CD4-positive, alpha-beta T cell treated with Interleukin-4 for 1 hour (primary cell): ENCODE measurements around the gene DHX35.
"Not testable (repeated sequence)": the region's sequence is repeated elsewhere in the genome, so short reads cannot be mapped to it uniquely, and the experiment has no call there.

Experiments used
- DNase-seq, 2 donors: peaks; one replicate each; pipeline ENCODE4 v3.0.0-alpha.2; 2020 to 2022

The DHX35 gene

DNA sequence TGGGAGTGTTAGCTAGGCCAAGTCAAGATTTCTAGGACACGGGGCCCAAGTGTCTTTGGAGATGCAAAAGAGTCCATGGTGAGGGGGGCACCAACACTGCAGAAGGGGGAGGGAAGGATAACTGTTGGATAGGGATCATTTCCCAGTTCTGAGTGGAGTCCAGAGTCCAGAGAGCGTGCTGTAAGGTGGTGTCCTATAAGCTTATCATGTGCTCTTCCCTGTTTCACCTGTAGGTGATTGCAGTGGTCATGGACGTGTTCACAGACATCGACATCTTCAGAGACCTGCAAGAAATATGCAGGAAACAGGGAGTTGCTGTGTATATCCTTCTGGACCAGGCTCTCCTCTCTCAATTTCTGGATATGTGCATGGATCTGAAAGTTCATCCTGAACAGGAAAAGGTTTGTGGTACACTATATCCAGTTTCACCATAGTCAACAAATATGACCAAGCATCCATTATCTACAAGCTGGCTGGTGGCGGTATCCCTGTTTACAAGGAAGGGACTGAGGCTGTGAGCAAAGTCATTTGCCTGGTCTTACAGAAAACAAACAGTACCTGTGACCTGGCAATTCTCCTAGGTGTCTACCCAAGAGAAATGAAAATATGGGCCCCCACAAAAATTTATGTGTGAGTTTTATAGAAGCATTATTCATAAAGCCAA is 20.3 kb upstream of the DHX35 start:
- DNase-seq, result no peak

GRCh38 chr20:38945012-38945411 is 17.1 kb upstream of the DHX35 start:
- DNase-seq, result no peak

GRCh38 chr20:38946836-38947235 is 15.3 kb upstream of the DHX35 start:
- DNase-seq, result no peak

DNA sequence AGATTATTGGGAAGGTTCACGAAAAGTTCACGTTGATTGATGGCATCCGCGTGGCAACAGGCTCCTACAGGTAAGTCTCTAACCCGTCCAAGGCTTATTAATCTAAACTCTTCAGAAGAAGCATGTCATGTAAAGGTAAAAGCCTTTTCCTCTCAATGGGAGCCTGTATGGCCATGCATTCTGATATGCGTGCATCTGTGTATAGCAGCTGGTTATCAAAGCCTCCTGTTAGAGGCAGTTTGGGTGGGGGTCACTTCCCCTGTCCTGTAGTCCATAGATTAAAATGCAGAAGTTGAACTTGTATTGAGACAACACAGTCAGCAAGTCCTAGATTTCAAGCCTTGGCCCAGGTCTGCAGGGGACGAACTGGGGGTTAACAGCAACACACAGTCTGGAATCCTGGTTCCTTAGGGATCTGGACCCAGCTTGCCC is 14.2 kb upstream of the DHX35 start:
- no peak for DNase-seq

- no peak for DNase-seq
These were observed 11.9 kb upstream of the DHX35 start for GRCh38 chr20:38950254-38950653.

- no peak for DNase-seq
These were observed 10.5 kb upstream of the DHX35 start for GRCh38 chr20:38951611-38952010.

DNA sequence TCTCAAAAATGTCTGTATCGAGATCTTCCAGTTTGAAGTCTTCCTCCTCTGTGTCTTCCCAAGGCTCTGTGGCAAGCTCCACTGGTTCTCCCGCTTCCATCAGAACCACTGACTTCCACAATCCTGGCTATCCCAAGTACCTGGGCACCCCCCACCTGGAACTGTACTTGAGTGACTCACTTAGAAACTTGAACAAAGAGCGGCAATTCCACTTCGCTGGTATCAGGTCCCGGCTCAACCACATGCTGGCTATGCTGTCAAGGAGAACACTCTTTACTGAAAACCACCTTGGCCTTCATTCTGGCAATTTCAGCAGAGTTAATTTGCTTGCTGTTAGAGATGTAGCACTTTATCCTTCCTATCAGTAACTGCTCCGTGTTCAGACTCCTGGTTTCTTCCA is 10.0 kb upstream of the DHX35 start:
- DNase-seq, result no peak

DNA sequence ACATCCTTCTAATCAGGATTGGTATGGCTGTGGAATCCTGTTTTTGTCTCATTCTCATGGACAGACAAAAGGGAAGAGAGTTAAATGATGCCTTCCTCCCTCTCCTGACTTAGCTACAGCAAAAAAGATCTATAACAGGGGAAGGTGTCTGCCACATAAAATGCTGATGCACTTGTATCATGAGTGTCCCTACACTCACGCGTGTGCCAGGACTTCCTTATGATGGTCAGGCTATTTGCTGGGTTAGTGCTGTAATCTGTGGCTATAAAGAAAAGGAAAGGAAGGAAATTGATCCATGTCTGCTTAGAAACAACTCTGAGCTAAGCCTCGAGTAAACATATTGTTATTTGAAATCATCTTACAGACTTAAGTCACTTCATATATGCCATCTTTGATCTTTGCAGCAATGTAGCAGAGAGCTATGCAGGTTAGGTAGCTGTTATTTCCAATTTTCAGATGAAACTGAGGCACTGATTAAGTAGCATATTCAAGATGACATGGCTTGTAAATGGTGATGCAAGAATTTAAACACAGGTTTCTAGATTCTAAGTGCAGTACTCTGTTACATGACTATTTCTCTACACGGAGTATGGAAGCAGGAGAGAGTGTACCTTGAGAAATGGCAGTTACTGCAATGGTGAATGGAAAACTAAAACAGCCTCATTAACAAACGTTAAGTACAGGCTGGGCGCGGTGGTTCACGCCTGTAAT is 8.4 kb upstream of the DHX35 start:
- DNase-seq, result no peak

DNA sequence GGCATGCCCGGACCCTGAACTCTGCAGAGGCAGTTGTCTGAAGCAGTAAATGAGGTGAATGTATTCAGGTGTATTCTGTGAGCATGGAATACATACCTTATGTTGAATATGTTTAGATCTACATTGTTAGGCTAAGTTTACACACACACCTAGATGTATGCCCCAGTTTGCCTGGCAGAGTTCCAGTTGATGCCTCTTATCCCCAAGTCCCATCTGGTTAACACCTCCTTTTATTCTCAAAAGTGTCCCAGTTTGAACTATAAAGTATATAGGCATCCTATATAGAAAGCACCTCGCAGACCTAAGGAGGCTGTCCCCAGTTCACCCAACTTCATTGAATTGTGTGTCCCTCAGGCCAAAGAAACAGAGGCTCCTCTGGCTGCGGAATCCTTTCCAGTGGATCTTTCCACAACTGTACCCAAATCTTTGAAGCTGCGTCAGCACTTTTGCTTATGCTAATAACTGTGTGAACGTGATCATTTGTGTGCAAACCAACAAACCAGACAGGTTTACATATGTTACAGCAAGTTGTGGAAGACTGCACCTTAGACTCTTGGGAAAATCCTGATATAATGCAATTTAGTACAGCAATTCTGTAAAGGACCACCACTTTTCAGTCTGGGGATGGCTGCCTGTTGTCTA is 4.8 kb upstream of the DHX35 start:
- DNase-seq, result no peak

GRCh38 chr20:38957915-38958485 is 4.1 kb upstream of the DHX35 start:
- no peak for DNase-seq

GRCh38 chr20:38960187-38960687 is 1.9 kb upstream of the DHX35 start:
- not testable (repeated sequence) for DNase-seq

- DNase-seq, result no peak
These were observed 557 bp upstream of the DHX35 start for GRCh38 chr20:38961530-38962043.

GRCh38 chr20:38962928-38963401 is 821 bp downstream of the DHX35 start:
- no peak for DNase-seq

- no peak for DNase-seq
These were observed 1.6 kb downstream of the DHX35 start for GRCh38 chr20:38963745-38964144.

DNA sequence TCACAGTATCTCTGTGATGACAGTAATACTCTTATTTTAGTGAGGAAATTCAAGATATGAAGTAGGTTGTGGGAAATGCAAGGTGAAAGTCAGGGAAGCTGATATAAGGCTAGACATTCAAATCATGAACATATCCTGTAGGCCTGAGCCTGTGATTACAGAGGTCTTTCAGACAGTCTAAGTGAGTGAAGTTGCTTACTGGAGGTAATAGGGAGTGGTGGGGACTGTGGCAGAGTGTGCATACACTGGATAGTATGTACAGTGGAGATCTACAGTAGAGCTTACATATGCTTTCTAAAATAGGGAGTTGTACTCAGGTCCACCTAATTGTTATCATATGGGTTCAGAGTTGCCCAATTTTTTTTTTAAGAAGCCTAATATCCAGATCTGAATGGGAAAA is 3.1 kb downstream of the DHX35 start:
- no peak for DNase-seq

DNA sequence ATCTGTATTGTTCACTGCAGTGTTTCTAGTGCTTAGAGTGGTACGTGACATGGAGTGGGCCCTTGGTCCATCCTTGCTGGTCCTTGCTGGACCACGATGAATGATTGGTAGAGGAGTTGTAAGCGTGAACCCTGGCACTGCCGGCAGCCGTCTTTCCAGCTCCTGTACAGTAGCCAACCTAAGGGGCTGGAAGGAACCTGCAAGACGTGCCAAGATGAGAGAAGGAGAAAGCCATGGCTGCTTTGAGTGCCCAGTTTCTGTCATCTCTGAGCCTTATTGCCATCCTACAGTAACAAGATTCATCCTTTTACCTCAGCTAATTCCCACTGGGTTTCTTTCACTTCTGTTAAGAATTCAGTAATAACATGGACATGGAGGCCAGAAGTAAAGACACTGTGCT is 5.9 kb downstream of the DHX35 start:
- no peak for DNase-seq

- no peak for DNase-seq
These were observed 7.6 kb downstream of the DHX35 start for GRCh38 chr20:38969708-38970107.

GRCh38 chr20:38970302-38970701 is 8.2 kb downstream of the DHX35 start:
- no peak for DNase-seq

GRCh38 chr20:38973107-38973506 is 11.0 kb downstream of the DHX35 start:
- no peak for DNase-seq

GRCh38 chr20:38973645-38974044 is 11.5 kb downstream of the DHX35 start:
- DNase-seq, result no peak

DNA sequence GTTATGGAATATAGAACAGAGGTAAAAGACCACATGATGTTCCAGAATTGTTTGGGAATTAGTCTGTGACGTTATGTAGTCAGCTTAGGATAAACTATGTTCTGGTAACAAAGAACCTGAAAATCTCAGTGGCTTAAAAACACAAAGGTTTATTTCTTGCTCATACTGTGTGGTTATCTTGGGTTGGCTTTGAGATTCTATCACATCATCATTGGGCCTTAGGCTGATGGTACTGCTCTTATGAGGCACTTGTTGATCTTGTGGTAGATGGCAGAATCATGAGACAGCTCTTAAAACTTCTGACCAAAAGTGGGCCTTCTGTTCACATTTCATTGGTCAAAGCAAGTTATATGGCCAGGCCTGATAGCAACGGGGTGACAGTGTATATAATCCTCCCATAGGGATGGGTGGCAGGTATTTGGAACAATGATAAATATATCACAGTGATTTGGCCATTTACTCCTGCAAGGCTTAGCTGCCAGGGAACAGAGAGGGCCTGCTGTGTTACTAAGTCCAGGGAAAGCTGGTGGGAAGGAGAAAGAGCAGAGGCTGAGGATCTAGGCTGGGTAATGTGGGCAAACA is 13.5 kb downstream of the DHX35 start:
- no peak for DNase-seq

GRCh38 chr20:38979434-38979833 is 17.3 kb downstream of the DHX35 start:
- no peak for DNase-seq

DNA sequence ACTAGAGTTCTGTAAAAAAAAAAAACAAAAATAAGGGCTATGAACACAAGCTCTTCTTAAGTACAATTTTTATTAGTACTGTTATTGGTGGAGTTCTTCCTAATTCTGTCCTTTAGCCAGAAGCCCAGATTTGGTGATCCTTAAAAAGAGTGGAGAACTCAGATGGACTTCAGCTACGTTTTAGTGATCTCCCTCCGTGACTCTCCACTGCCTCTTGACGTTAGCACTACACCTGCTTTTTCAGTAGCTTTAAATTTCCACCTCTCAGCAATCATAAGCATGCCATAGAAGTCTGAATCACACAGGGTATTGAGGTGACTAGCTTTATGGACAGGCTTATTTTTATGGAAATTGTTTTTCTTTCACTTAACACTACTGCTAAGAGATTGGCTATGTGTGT is 17.7 kb downstream of the DHX35 start:
- DNase-seq, result no peak
